ENCODE data around the gene GRM5. TPM values are rescaled to one million over a fixed set of nuclear protein-coding genes. Genes with fewer than 3 reads are reported as not detected.

Gene GRM5
- total RNA-seq, 1 experiment from 2014 or later = not detected

DNA sequence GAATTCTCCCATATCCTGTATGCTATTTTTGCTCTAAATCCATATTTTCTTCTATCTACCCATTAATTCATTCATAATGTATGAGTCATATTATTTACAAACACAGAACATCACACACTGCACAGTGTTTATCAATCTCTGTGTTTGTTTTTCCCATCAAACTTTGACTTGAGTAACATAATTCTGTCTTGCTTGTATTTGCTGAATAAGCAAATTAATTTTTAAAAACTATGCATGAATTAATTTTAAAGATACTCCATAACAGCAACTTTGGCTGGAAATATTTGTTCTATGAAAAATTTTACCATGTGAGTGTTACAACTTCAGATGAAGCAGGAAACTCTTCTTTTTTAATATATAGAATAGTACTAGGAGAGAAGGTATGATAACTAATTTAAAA lies 275.6 kb downstream of the GRM5 start:
- Histone ChIP-seq H3K79me2 (ENCODE audit: low read depth) (no peaks in the 10 kb centered on the region), H3K27me3 (ENCODE audit: insufficient read depth, low read depth) (no peaks in the 10 kb centered on the region), H3K4me2 (no peak overlapping the region), H3K27ac (no peak overlapping the region), H4K20me1 (ENCODE audit: insufficient read depth) (no peaks in the 10 kb centered on the region), H3K9me3 (ENCODE audit: insufficient read depth, low read depth) (no peaks in the 10 kb centered on the region), H3K4me3 (no peak overlapping the region), H3K4me1 (replicated peaks; ENCODE audit: insufficient read depth) (no peaks in the 10 kb centered on the region), H2AFZ (no peak overlapping the region), H3F3A (ENCODE audit: insufficient read depth, low read depth) (no peaks in the 10 kb centered on the region), H3K9me2 (ENCODE audit: insufficient read depth) (no peaks in the 10 kb centered on the region), H3K36me3 (ENCODE audit: low read depth) (no peaks in the 10 kb centered on the region)
- CTCF ChIA-PET = no interaction called here
- POLR2A ChIA-PET (ENCODE audit: unreplicated experiment) = no interaction called here
- intact Hi-C loops (cut with micrococcal nuclease; ENCODE audit: unreplicated experiment) = no loop called here
- TF ChIP-seq EZH2 (IDR thresholded peaks at IDR 0.05; ENCODE audit: low read depth) = no peak
- TF ChIP-seq, protein P1, sequence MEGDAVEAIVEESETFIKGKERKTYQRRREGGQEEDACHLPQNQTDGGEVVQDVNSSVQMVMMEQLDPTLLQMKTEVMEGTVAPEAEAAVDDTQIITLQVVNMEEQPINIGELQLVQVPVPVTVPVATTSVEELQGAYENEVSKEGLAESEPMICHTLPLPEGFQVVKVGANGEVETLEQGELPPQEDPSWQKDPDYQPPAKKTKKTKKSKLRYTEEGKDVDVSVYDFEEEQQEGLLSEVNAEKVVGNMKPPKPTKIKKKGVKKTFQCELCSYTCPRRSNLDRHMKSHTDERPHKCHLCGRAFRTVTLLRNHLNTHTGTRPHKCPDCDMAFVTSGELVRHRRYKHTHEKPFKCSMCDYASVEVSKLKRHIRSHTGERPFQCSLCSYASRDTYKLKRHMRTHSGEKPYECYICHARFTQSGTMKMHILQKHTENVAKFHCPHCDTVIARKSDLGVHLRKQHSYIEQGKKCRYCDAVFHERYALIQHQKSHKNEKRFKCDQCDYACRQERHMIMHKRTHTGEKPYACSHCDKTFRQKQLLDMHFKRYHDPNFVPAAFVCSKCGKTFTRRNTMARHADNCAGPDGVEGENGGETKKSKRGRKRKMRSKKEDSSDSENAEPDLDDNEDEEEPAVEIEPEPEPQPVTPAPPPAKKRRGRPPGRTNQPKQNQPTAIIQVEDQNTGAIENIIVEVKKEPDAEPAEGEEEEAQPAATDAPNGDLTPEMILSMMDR (conservative IDR thresholded peaks at IDR 0.05) = no peak
- DNase-seq = no peak
- BruUV-seq (replicated peaks) = no TSS peak

GRCh38 chr11:88779577-88779976 lies 286.2 kb downstream of the GRM5 start:
- no peaks in the 10 kb centered on the region for H3K27me3 ChIP-seq (ENCODE audit: insufficient read depth, low read depth)
- no peak for DNase-seq
- no peak overlapping the region for H3K4me3 ChIP-seq
- H3K9me3 ChIP-seq (ENCODE audit: insufficient read depth, low read depth) = no peaks in the 10 kb centered on the region
- ChIA-PET CTCF (no interaction called here), POLR2A (ENCODE audit: unreplicated experiment) (no interaction called here)
- H3K9me2 ChIP-seq (ENCODE audit: insufficient read depth) = no peaks in the 10 kb centered on the region
- no peaks in the 10 kb centered on the region for H4K20me1 ChIP-seq (ENCODE audit: insufficient read depth)
- no TSS peak for BruUV-seq (replicated peaks)
- H2AFZ ChIP-seq = no peak overlapping the region
- no peaks in the 10 kb centered on the region for H3K4me1 ChIP-seq (replicated peaks; ENCODE audit: insufficient read depth)
- H3K36me3 ChIP-seq (ENCODE audit: low read depth) = no peaks in the 10 kb centered on the region
- intact Hi-C loops (cut with micrococcal nuclease; ENCODE audit: unreplicated experiment) = no loop called here
- H3K79me2 ChIP-seq (ENCODE audit: low read depth) = no peaks in the 10 kb centered on the region
- TF ChIP-seq, protein P1 (conservative IDR thresholded peaks at IDR 0.05) = no peak
- no peak for TF ChIP-seq EZH2 (IDR thresholded peaks at IDR 0.05; ENCODE audit: low read depth)
- no peak overlapping the region for H3K4me2 ChIP-seq
- no peak overlapping the region for H3K27ac ChIP-seq
- H3F3A ChIP-seq (ENCODE audit: insufficient read depth, low read depth) = no peaks in the 10 kb centered on the region

DNA sequence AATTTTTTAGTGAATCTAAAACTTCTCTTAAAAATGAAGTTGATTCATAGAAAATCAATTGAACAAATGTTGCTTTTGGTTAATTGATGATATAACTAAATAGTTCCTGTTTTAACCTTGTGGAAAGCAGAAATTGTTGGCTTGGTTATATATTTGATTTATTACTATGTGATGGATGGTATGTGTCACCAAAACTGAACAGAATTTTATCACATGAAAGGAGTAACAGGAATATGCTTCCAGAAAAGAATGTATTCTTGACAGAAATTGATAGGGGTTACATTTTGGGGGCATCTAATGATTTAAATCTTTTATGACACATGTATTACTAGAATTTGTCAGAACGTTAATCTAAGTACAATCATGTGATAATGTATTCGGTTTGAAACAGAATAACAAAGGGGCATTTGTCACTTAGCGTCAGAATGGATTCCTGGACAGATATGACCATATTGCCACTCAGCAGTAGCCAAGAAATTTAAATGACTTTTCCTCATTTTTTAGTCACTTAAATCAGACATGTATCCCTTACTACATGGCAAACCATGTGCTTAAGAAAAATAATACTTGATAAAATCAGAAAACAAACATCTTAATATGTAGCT lies 295.2 kb downstream of the GRM5 start:
- no peak overlapping the region for H3K27ac ChIP-seq
- H3K27me3 ChIP-seq (ENCODE audit: insufficient read depth, low read depth) = no peaks in the 10 kb centered on the region
- H3K9me2 ChIP-seq (ENCODE audit: insufficient read depth) = no peaks in the 10 kb centered on the region
- no peaks in the 10 kb centered on the region for H4K20me1 ChIP-seq (ENCODE audit: insufficient read depth)
- H3F3A ChIP-seq (ENCODE audit: insufficient read depth, low read depth) = no peaks in the 10 kb centered on the region
- BruUV-seq (replicated peaks) = no TSS peak
- TF ChIP-seq EZH2 (IDR thresholded peaks at IDR 0.05; ENCODE audit: low read depth) = no peak
- TF ChIP-seq, protein P1 (conservative IDR thresholded peaks at IDR 0.05) = no peak
- H3K4me2 ChIP-seq = no peak overlapping the region
- H2AFZ ChIP-seq = no peak overlapping the region
- ChIA-PET CTCF (no interaction called here), POLR2A (ENCODE audit: unreplicated experiment) (no interaction called here)
- H3K36me3 ChIP-seq (ENCODE audit: low read depth) = no peaks in the 10 kb centered on the region
- intact Hi-C loops (cut with micrococcal nuclease; ENCODE audit: unreplicated experiment) = no loop called here
- H3K4me1 ChIP-seq (replicated peaks; ENCODE audit: insufficient read depth) = no peaks in the 10 kb centered on the region
- DNase-seq = no peak
- no peaks in the 10 kb centered on the region for H3K9me3 ChIP-seq (ENCODE audit: insufficient read depth, low read depth)
- no peaks in the 10 kb centered on the region for H3K79me2 ChIP-seq (ENCODE audit: low read depth)
- H3K4me3 ChIP-seq = no peak overlapping the region

Data from PC-9 (cell line).